OCI-LY1 (cell line): ENCODE results near the gene CDIPT.

Experiments
- EZH2 ChIP-seq: fragments of 200-600 bp; sonication (generic), shearing (Covaris generic); IDR thresholded peaks from 2 replicates; pipeline ENCODE4 v1.8.0; 2017; ENCODE audit warnings: borderline replicate concordance, mixed run types, mild to moderate bottlenecking, antibody characterized with exemption, low read length, moderate library complexity, mixed read lengths
- TF ChIP-seq, protein P1 (sequence below): fragments of 200-600 bp; sonication (generic), shearing (Covaris generic); IDR thresholded peaks from 2 replicates; pipeline ENCODE4 v1.5.1; 2017; ENCODE audit warnings: mild to moderate bottlenecking, antibody characterized with exemption, low read length, moderate library complexity, mixed read lengths

- TF ChIP-seq, protein P1, sequence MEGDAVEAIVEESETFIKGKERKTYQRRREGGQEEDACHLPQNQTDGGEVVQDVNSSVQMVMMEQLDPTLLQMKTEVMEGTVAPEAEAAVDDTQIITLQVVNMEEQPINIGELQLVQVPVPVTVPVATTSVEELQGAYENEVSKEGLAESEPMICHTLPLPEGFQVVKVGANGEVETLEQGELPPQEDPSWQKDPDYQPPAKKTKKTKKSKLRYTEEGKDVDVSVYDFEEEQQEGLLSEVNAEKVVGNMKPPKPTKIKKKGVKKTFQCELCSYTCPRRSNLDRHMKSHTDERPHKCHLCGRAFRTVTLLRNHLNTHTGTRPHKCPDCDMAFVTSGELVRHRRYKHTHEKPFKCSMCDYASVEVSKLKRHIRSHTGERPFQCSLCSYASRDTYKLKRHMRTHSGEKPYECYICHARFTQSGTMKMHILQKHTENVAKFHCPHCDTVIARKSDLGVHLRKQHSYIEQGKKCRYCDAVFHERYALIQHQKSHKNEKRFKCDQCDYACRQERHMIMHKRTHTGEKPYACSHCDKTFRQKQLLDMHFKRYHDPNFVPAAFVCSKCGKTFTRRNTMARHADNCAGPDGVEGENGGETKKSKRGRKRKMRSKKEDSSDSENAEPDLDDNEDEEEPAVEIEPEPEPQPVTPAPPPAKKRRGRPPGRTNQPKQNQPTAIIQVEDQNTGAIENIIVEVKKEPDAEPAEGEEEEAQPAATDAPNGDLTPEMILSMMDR, result no peak
- TF ChIP-seq EZH2, result no peak
Measured at GRCh38 chr16:29906520-29907244, 43.7 kb upstream of the CDIPT start.
